Measurements from ENCODE around the gene PML. TPM values are rescaled to one million over a fixed set of nuclear protein-coding genes. Genes with fewer than 3 reads are reported as not detected.
A peak's percentile ranks its signal among the peaks of the same experiment; 100 is the strongest.

PML gene
- total RNA-seq, 4 donors from 2014 or later = 55.9 to 141 (median 76.5) TPM

GRCh38 chr15:73994912-73995622, 551 bp downstream of the PML start:
- peaks cover 12 to 13% of the 10 kb centered on the region in 2 donors for H3K36me3 ChIP-seq
- peak; percentile 57 to 59 for DNase-seq
- no peaks in the 10 kb centered on the region for H3K9me3 ChIP-seq
- intact Hi-C loops (cut with DNase I) = no loop called here
- H3K27ac ChIP-seq = peak overlapping the region; percentile 94 to 97 (median 95)
- WGBS, 2 donors = 0 to 1% methylated on average over 18 of the region's 18 CpGs
- peaks cover 41 to 62% of the 10 kb centered on the region in 2 donors for H3K4me1 ChIP-seq
- H3K4me3 ChIP-seq (replicated peaks in 1 of 3) = peak overlapping the region; percentile 50 to 89 (median 82)
- TF ChIP-seq POLR2A (IDR thresholded peaks at IDR 0.05) (no peak), CTCF (IDR thresholded peaks at IDR 0.05) (no peak)
- H3K27me3 ChIP-seq = no peaks in the 10 kb centered on the region

- TF ChIP-seq POLR2A (IDR thresholded peaks at IDR 0.05) = no peak
- TF ChIP-seq CTCF (IDR thresholded peaks at IDR 0.05) = no peak
- 61 to 76% methylated on average over 2 of the region's 2 CpGs for WGBS, 2 donors
- intact Hi-C loops (cut with DNase I) = no loop called here
- Histone ChIP-seq H3K4me3 (replicated peaks in 1 of 3) (peak overlapping the region in 1 of 3 donors; percentile 82), H3K36me3 (peaks cover 13 to 16% of the 10 kb centered on the region in 2 donors), H3K9me3 (no peaks in the 10 kb centered on the region), H3K27me3 (no peaks in the 10 kb centered on the region), H3K4me1 (peaks cover 29 to 50% of the 10 kb centered on the region in 2 donors), H3K27ac (peak overlapping the region; percentile 94 to 97 (median 95))
- DNase-seq = no peak
Measured at GRCh38 chr15:73996267-73996666, 1.8 kb downstream of the PML start.

GRCh38 chr15:73996939-73997338, 2.4 kb downstream of the PML start:
- intact Hi-C loops (cut with DNase I) = no loop called here
- TF ChIP-seq CTCF (IDR thresholded peaks at IDR 0.05) = no peak
- TF ChIP-seq POLR2A (IDR thresholded peaks at IDR 0.05) = no peak
- WGBS, 2 donors = 53 to 63% methylated on average over 5 of the region's 5 CpGs
- Histone ChIP-seq H3K4me1 (peaks cover 24 to 46% of the 10 kb centered on the region in 2 donors), H3K36me3 (peaks cover 13 to 16% of the 10 kb centered on the region in 2 donors), H3K9me3 (no peaks in the 10 kb centered on the region), H3K27ac (peak overlapping the region; percentile 5 to 97 (median 94)), H3K27me3 (no peaks in the 10 kb centered on the region), H3K4me3 (replicated peaks in 1 of 3) (peak overlapping the region in 1 of 3 donors; percentile 82)
- DNase-seq = no peak

- no peak overlapping the region for H3K4me3 ChIP-seq (replicated peaks in 1 of 3)
- H3K4me1 ChIP-seq = peaks cover 17 to 38% of the 10 kb centered on the region in 2 donors
- no peak for TF ChIP-seq POLR2A (IDR thresholded peaks at IDR 0.05)
- no peak for TF ChIP-seq CTCF (IDR thresholded peaks at IDR 0.05)
- DNase-seq = no peak
- intact Hi-C loops (cut with DNase I) = no loop called here
- WGBS, 2 donors = 90 to 91% methylated on average over 18 to 20 of the region's 27 CpGs
- H3K27ac ChIP-seq = peak overlapping the region in 1 of 3 donors; percentile 94
- H3K27me3 ChIP-seq = no peaks in the 10 kb centered on the region
- H3K36me3 ChIP-seq = peaks cover 13 to 16% of the 10 kb centered on the region in 2 donors
- no peaks in the 10 kb centered on the region for H3K9me3 ChIP-seq
Measured at GRCh38 chr15:73997986-73998385, 3.5 kb downstream of the PML start.
